Bronchial epithelial cell (primary cell): Measurements from ENCODE around the gene SLC35F3. TPM values are rescaled to one million over a fixed set of nuclear protein-coding genes. Genes with fewer than 3 reads are reported as not detected.
A peak's percentile ranks its signal among the peaks of the same experiment; 100 is the strongest.
"Not testable (repeated sequence)": the region's sequence is repeated elsewhere in the genome, so short reads cannot be mapped to it uniquely, and the experiment has no call there.

Experiments
- DNase-seq: peaks from one replicate; pipeline ENCODE4 v3.0.0-alpha.2; 2010; ENCODE audit warnings: low read depth
- FAIRE-seq: peaks from 2 replicates; lab custom pipeline; 2011; peaks lifted over from hg19 to GRCh38; lab: Jason Lieb, UNC
- H3K27me3 ChIP-seq: 2 replicates; pipeline ENCODE4 v1.5.1; 2011; ENCODE audit warnings: low read length; ENCODE audit not compliant: control insufficient read depth, insufficient read depth
- H3K36me3 ChIP-seq: 2 replicates; pipeline ENCODE4 v1.5.1; 2011; ENCODE audit warnings: low read length; ENCODE audit not compliant: control insufficient read depth, insufficient read depth
- H3K4me3 ChIP-seq: 2 replicates; pipeline ENCODE4 v1.5.1; 2011; ENCODE audit warnings: mild to moderate bottlenecking, low read depth, low read length, control low read depth
- total RNA-seq: library from RNA; depleted of rRNA; stranded (reverse); fragments of >200 nt; gene quantifications from 2 replicates; pipeline ENCODE4 v1.2.1, GENCODE V29; 2014
- TF ChIP-seq, protein P1 (sequence below): IDR thresholded peaks from 2 replicates; pipeline ENCODE4 v1.5.1; 2011; ENCODE audit warnings: mild to moderate bottlenecking, moderate library complexity, low read length, control low read depth, inconsistent platforms; ENCODE audit not compliant: insufficient read depth, severe bottlenecking

The SLC35F3 gene
- total RNA-seq, 1 donor from 2014 or later, result 0.79 TPM

DNA sequence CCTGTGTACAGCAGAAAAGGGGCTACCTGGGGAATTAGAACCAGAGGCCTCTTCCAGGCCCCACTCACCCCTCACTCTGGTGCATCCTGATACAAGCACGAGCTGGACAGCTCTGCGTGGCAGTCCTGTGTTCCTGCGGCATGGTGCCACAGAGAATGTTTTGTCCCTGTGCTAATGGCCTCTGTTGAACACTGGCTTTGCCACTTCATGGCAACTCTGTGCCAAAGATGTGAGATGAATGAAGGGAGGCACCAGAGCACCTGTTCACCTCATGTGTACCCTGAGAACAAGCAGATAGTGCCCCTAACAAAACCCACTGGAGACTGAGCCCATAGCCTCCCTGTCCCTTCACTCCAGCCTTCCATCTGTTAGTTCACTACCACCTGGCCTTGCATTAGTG, 269.5 kb downstream of the SLC35F3 start:
- TF ChIP-seq, protein P1, sequence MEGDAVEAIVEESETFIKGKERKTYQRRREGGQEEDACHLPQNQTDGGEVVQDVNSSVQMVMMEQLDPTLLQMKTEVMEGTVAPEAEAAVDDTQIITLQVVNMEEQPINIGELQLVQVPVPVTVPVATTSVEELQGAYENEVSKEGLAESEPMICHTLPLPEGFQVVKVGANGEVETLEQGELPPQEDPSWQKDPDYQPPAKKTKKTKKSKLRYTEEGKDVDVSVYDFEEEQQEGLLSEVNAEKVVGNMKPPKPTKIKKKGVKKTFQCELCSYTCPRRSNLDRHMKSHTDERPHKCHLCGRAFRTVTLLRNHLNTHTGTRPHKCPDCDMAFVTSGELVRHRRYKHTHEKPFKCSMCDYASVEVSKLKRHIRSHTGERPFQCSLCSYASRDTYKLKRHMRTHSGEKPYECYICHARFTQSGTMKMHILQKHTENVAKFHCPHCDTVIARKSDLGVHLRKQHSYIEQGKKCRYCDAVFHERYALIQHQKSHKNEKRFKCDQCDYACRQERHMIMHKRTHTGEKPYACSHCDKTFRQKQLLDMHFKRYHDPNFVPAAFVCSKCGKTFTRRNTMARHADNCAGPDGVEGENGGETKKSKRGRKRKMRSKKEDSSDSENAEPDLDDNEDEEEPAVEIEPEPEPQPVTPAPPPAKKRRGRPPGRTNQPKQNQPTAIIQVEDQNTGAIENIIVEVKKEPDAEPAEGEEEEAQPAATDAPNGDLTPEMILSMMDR, result no peak
- no peaks in the 10 kb centered on the region for H3K27me3 ChIP-seq
- FAIRE-seq, result no peak
- no peak overlapping the region for H3K4me3 ChIP-seq
- H3K36me3 ChIP-seq, result no peaks in the 10 kb centered on the region
- no peak for DNase-seq

DNA sequence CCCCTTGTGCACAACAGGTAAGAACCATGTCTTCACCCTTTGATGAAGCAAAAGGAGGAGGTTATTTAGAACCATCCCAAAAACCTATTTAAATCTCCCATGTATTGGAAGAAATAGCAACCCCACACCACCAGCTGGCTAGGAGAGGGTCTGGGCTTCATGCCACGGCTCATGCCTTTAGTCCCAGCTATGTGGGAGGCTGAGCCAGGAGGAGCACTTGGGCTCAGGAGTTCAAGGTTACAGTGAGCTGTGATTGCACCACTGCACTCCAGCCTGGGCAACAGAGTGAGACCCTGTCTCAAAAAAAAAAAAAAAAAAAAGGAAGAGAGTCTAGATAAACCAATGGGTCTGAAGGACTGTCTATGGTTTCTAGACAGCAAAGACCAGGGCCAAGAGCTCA, 270.9 kb downstream of the SLC35F3 start:
- FAIRE-seq (no peak), DNase-seq (no peak)
- TF ChIP-seq, protein P1, result no peak
- no peaks in the 10 kb centered on the region for H3K27me3 ChIP-seq
- no peak overlapping the region for H3K4me3 ChIP-seq
- H3K36me3 ChIP-seq, result no peaks in the 10 kb centered on the region

DNA sequence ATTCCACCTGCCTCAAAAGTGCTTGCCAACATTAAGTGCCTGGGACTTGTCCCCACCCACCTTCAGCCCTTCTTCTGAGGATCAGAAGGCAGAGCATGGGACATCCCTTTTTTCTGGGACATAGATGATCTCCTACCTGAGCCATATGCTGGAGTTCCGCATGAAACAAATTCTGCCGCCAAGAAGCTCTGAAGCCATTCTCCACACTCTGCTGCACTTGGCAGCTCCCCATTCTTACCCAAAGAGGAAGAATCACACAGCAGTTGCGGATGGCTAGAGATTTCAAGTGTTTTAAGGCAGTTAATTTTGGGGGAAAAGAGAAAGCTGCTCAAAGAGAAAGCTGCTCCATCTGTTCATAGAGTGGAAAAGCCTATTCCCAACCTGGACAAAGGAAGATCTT, 271.5 kb downstream of the SLC35F3 start:
- peak; percentile 68 for FAIRE-seq
- TF ChIP-seq, protein P1, result no peak
- H3K36me3 ChIP-seq, result no peaks in the 10 kb centered on the region
- DNase-seq, result no peak
- no peaks in the 10 kb centered on the region for H3K27me3 ChIP-seq
- H3K4me3 ChIP-seq, result no peak overlapping the region

DNA sequence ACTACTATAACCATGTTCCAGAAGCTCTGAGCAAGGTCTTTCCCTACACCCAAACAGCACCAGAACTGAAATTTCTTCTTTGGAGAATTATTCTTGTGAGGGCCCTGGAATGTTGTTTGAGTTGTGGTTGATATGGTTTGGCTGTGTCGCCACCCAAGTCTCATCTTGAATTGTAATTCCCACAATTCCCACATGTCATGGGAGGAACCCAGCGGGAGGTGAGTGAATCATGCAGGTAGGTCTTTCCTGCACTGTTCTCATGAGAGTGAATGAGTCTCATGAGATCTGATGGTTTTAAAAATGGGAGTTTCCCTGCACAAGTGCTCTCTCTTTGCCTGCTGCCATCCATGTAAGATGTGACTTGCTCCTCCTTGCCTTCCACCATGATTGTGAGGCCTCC, 272.4 kb downstream of the SLC35F3 start:
- peak; percentile 17 for DNase-seq
- not testable (repeated sequence) for H3K4me3 ChIP-seq, H3K27me3 ChIP-seq, FAIRE-seq, H3K36me3 ChIP-seq

DNA sequence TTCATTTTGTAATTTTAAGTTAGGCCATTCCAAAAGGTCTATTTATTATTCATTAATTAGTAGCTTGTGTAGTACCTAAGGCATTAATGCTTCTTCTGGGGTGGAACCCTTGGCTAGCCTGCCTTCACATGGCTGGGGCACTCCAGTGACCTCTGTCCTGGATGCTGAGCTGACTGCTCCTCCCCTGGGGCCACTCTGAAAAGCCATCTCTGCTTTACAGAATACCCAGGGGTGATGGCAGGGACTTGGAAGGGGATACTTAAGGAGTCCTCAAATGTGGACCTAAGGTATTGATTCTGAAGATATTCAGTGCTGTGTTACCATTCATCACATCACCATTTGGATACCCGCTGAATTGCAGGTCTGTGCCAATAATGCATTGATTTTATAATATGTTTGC, 281.0 kb downstream of the SLC35F3 start:
- DNase-seq (no peak), FAIRE-seq (no peak)
- H3K36me3 ChIP-seq, result no peaks in the 10 kb centered on the region
- no peak overlapping the region for H3K4me3 ChIP-seq
- TF ChIP-seq, protein P1, result no peak
- no peaks in the 10 kb centered on the region for H3K27me3 ChIP-seq

DNA sequence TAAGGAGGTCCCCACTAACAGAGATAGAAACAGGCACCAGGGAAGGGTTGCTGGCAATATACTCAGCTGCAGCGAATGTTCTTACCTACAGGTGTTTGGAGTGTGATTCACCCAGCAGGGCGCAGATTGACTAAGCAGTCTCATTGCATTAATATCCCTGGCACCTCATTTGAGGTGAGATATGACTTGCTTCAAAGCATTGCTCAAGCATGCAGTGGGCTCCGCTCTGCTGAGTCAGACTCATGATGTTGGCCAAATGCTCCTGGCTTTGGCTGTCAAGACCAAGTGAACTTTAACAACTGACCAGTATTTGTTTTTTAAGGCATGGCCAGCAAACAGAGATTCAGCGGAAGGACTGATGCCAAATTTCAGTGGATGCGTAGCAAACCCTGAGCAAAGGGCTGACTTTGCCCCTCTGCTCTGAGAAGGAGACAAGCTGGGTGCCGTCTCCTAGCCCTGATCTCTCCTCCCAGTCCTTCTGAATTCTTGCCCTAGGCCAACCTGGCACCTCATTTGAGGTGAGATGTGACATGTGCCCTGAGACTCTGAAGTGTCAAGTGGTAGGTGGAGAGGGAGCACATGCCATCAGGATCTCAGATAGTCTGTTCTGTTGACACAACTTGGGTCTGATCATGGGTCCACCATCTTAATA, 281.7 kb downstream of the SLC35F3 start:
- Histone ChIP-seq H3K36me3 (no peaks in the 10 kb centered on the region), H3K27me3 (no peaks in the 10 kb centered on the region), H3K4me3 (no peak overlapping the region)
- DNase-seq, result peak; percentile 99
- FAIRE-seq, result peak; percentile 96
- TF ChIP-seq, protein P1, result no peak
